AG04449 (cell line): ENCODE results near the gene STRAP.

ENCODE experiments used
- CTCF ChIA-PET: fragments of 350-600 bp; formaldehyde crosslinking; extraction: SDS; loops from one replicate; lab custom pipeline; 2021; ENCODE audit warnings: antibody characterized with exemption; lab: Yijun Ruan, JAX
- POLR2A ChIA-PET: fragments of 400-600, 350-600 bp; formaldehyde crosslinking; extraction: SDS; loops from one replicate; lab custom pipeline; 2020; ENCODE audit warnings: antibody characterized with exemption, inconsistent platforms; lab: Yijun Ruan, JAX
- DNase-seq: peaks from one replicate; pipeline ENCODE4 v3.0.0-alpha.2; 2010; ENCODE audit warnings: low read depth, low spot score
- H3K4me3 ChIP-seq: 2 replicates; pipeline ENCODE4 v1.5.1; 2011; ENCODE audit warnings: low read depth, mild to moderate bottlenecking, control low read depth, low read length
- TF ChIP-seq, protein P1 (sequence below): IDR thresholded peaks from one replicate; pipeline ENCODE4 v1.5.1; 2011; ENCODE audit warnings: mild to moderate bottlenecking, moderate library complexity, low read length, control low read depth, inconsistent platforms; ENCODE audit not compliant: insufficient read depth; ENCODE audit errors: missing control alignments

The STRAP gene

DNA sequence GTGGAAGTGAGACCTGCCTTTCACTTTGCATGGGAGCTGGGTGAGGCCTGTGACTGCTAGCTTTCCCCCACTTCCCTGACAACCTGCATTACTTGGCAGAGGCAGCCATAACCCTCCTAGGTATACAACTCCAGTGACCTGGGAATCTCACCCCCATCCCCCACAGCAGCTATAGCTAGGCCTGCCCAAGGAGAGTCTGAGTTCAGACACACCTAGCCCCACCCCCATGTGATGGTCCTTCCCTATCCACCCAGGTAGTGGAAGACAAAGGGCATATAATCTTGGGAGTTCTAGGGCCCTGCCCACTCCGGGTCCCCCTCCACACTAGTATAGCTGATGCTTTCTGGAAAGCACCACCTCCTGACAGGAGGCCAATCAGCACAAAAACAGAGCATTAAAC, 6.3 kb upstream of the STRAP start:
- ChIA-PET POLR2A (no interaction called here), CTCF (interaction anchor here (1.4 to 1.5 kb wide), 2 partner anchors 286 to 291 kb away, joined by 3 read pairs; no protein-coding TSS in a partner anchor)
- H3K4me3 ChIP-seq: no peak overlapping the region
- TF ChIP-seq, protein P1, sequence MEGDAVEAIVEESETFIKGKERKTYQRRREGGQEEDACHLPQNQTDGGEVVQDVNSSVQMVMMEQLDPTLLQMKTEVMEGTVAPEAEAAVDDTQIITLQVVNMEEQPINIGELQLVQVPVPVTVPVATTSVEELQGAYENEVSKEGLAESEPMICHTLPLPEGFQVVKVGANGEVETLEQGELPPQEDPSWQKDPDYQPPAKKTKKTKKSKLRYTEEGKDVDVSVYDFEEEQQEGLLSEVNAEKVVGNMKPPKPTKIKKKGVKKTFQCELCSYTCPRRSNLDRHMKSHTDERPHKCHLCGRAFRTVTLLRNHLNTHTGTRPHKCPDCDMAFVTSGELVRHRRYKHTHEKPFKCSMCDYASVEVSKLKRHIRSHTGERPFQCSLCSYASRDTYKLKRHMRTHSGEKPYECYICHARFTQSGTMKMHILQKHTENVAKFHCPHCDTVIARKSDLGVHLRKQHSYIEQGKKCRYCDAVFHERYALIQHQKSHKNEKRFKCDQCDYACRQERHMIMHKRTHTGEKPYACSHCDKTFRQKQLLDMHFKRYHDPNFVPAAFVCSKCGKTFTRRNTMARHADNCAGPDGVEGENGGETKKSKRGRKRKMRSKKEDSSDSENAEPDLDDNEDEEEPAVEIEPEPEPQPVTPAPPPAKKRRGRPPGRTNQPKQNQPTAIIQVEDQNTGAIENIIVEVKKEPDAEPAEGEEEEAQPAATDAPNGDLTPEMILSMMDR: no peak
- DNase-seq: no peak

DNA sequence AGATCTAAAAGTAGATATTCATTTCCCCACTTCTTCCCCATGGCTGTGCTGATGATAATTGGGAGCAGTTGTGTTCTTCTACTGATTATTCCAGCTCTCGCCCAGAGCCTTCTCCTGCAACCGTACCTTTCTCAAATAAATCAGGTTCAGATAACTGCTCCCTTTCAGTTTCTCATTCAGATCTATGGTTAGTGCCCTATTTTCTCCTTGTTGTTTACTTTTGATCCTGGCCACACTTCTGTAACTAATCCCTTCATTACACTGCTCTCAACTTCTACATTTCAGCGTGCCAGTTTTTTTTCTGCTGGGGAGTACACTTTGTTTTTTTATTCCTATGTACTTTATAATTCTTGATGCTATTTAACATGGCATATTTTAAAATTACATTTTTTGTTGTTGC, 2.8 kb upstream of the STRAP start:
- DNase-seq: no peak
- no peak overlapping the region for H3K4me3 ChIP-seq
- TF ChIP-seq, protein P1: no peak
- POLR2A ChIA-PET: no interaction called here
- CTCF ChIA-PET: no interaction called here

DNA sequence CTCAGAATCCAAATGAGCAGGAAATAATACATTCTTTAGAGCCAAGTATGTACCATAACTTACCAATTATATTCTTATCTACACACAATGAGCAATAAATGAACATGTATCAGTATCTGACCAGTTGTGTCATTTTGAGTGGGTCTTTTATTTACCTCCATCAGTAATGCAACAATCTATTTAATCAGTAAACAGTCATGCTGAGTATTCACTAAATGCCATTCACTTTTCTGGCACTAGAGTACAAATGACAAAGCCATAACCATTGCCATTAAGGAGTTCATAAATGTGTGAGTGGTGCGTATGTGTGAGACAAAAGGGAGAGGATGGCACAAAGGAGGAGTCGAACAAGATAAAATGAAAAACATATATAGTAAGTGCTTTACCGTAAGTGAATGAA, 1.5 kb upstream of the STRAP start:
- no peak for DNase-seq
- no peak overlapping the region for H3K4me3 ChIP-seq
- TF ChIP-seq, protein P1: no peak
- CTCF ChIA-PET: no interaction called here
- POLR2A ChIA-PET: no interaction called here

DNA sequence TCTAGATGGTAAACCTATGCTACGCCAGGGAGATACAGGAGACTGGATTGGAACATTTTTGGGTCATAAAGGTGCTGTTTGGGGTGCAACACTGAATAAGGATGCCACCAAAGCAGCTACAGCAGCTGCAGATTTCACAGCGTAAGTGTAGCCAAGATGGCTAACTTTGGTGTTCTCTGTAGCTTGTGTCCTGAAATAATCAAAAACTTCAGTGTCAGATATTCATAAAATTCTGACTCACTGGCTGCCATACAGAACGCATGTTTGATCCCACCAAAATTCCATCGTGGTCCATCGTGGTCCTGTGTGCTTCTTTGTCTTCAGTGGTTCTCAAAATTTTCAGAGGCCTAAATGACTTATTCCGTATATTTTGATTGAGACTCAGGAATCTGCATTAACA, 1.3 kb downstream of the STRAP start:
- TF ChIP-seq, protein P1: no peak
- peak overlapping the region; percentile 91 for H3K4me3 ChIP-seq
- no peak for DNase-seq
- CTCF ChIA-PET: interaction anchor here (0.8 to 1.9 kb wide), 7 partner anchors 14 to 349 kb away, joined by 3 to 7 read pairs (median 3); no protein-coding TSS in a partner anchor
- POLR2A ChIA-PET: no interaction called here

DNA sequence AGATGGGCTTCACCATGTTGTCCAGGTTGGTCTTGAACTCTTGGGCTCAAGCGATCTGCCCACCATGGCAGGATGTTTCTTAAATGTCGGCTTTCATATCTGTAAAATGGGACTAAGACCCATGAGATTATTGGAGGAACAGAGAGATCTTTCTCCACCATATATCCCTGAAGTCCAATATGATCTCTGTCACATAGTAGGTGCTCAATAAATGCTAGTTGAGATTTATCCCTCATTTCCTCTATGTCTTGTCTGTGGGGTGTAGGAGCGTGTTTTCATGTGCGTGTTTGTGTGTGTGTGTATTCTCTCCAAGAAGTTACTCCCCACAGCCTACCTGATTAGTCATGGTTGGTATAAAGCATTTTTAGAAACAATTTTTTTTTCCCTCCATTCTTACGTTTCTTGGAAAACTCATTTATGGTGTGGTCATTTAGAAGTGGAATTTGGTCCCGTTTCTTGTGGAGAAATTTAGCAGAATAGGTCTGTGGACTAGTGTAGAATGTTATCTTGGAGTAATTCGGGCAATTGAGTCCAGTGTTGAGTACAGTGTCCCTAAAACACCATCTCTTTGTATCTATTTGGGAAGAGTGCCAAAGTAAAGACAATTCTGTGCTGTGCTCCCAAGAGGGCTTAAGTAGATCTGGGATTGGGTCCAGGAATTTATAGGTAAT, 4.3 kb downstream of the STRAP start:
- no peak overlapping the region for H3K4me3 ChIP-seq
- CTCF ChIA-PET: interaction anchor here (6.0 kb wide), 1 partner anchor 12 kb away, joined by 61 read pairs; no protein-coding TSS in a partner anchor
- POLR2A ChIA-PET: no interaction called here
- TF ChIP-seq, protein P1: no peak
- DNase-seq: no peak

DNA sequence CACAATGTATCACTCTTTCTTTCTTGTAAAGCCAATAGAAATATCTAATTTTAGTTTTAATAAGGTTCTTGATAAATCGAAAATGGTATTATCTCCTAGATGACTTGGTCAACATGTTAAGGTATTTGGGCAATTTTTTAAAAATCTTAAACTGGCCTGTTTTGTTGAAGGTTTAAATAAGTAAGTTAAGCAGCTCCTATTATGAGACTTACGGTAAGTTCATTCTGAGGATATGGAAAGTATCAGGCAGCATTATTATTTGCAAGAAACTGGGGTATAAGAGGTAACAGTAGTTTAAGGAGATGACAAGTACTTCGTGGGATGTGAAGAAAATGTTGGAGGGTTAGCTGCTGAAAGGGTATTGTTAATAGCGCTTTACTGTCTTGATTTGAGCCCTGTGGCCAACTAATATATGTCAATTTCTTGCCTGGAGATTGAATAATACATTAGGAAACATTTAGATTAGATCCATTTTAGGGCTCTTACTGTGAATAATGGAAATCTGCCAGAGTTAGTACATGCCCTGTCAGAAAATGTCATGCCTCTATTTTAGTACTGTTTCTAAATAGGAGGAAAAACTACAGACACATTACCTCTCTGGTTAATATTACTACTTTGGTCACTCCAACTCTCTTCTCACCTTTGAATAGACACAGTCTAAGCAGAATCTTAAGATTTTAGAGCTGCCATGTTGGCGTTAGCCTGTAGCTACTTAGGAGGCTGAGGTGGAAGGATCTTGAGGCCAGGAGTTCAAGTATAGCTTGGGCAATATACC, 5.0 kb downstream of the STRAP start:
- POLR2A ChIA-PET: no interaction called here
- no peak for DNase-seq
- CTCF ChIA-PET: interaction anchor here (1.5 to 6.0 kb wide), 2 partner anchors 11 to 297 kb away, joined by 3 to 61 read pairs; no protein-coding TSS in a partner anchor
- TF ChIP-seq, protein P1: no peak
- no peak overlapping the region for H3K4me3 ChIP-seq
